NCI-H345 treated with DMSO at 0.1 percent for 48 hours (cell line): Measurements from ENCODE around the gene LRRC1.
A peak's percentile ranks its signal among the peaks of the same experiment; 100 is the strongest.

Experiments used
- DNase-seq: peaks from one replicate; lab custom pipeline; 2025; ENCODE audit not compliant: unreplicated experiment; lab: John Stamatoyannopoulos, UW

LRRC1 gene

GRCh38 chr6:53956068-53956711 is 161.4 kb downstream of the LRRC1 start:
- DNase-seq, result peak; percentile 51

- no peak for DNase-seq
Observed at GRCh38 chr6:53956804-53957203, 162.0 kb downstream of the LRRC1 start.

- DNase-seq, result no peak
Observed at GRCh38 chr6:53959717-53960116, 164.9 kb downstream of the LRRC1 start.

GRCh38 chr6:53960311-53960710 is 165.5 kb downstream of the LRRC1 start:
- no peak for DNase-seq

GRCh38 chr6:53961679-53962370 is 167.0 kb downstream of the LRRC1 start:
- no peak for DNase-seq

GRCh38 chr6:53962646-53963045 is 167.8 kb downstream of the LRRC1 start:
- DNase-seq, result no peak

GRCh38 chr6:53967415-53967814 is 172.6 kb downstream of the LRRC1 start:
- no peak for DNase-seq
